LNCaP clone FGC (cell line): ENCODE data around the gene CRIP3.

Experiments used
- DNase-seq: peaks from one replicate; pipeline ENCODE4 v3.0.0-alpha.2; 2011; ENCODE audit warnings: low read depth
- H3K4me3 ChIP-seq: 2 replicates; pipeline ENCODE4 v1.5.1; 2011; ENCODE audit warnings: mild to moderate bottlenecking, low read depth, low read length, control low read depth
- CTCF ChIP-seq: IDR thresholded peaks from 2 replicates; pipeline ENCODE4 v1.5.1; 2012; ENCODE audit warnings: mild to moderate bottlenecking; ENCODE audit not compliant: control insufficient read depth, insufficient read depth; ENCODE audit errors: extremely low read depth

Gene CRIP3

GRCh38 chr6:43290339-43290904, 18.2 kb downstream of the CRIP3 start:
- DNase-seq = no peak
- no peak for TF ChIP-seq CTCF

DNA sequence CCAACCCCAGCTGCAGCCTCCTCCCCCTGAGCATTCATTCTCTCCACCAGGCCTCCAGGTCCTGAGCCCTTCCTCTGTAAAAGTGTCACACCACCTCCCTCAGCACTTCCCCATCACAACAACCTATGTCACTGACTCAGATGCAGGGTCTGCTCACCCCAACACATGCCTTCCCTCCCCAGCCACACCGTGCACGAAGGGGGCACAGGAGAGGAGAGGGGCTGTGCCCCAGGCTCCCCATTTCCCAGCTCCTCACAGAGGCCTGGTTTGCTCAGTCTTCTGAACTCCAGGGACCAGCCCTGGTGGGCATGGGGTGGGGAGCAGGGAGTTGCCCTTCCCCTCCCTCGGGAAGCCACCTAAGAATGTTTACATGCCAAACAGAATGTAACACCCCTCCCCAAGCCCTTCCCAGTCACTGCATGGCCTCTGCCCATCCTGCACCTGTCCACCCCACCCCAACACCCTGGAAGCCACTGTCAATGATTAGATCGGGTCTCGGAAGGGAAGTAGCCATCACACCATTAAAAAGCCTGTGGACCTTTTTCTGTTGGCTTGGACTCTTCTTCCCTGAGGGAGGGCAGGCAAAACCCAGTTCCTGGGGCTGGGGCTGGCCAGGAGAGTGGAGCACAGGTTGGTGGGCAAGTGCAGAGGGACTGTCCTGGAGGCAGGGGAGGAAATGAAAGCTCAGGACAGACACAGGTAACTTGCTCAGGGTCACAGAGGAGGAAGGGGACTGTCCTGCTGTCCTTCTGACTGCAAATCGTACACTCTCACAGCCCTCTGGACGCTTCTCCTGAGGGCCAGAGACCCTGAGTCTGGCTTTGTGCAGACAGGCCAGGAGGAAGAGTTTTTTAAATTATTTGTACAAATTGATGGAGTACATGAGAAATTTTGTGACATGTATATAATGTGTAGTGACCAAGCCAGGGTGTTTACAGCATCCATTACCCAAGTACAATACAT, 20.6 kb downstream of the CRIP3 start:
- DNase-seq = no peak
- TF ChIP-seq CTCF = no peak
- no peak overlapping the region for H3K4me3 ChIP-seq

More at GRCh38 chr6:43290339-43290904, 18.2 kb downstream of the CRIP3 start:
- H3K4me3 ChIP-seq = no peak overlapping the region

- H3K4me3 ChIP-seq = no peak overlapping the region
- DNase-seq = no peak
- no peak for TF ChIP-seq CTCF
Measured at GRCh38 chr6:43286980-43287716, 21.5 kb downstream of the CRIP3 start.

- H3K4me3 ChIP-seq = no peak overlapping the region
- no peak for DNase-seq
- TF ChIP-seq CTCF = no peak
Measured at GRCh38 chr6:43286456-43286979, 22.1 kb downstream of the CRIP3 start.

- no peak for DNase-seq
- TF ChIP-seq CTCF = no peak
- H3K4me3 ChIP-seq = no peak overlapping the region
Measured at GRCh38 chr6:43285832-43286231, 22.8 kb downstream of the CRIP3 start.

- no peak for TF ChIP-seq CTCF
- no peak overlapping the region for H3K4me3 ChIP-seq
Measured at GRCh38 chr6:43284991-43285781, 23.4 kb downstream of the CRIP3 start.

More at GRCh38 chr6:43284991-43285781, 23.4 kb downstream of the CRIP3 start:
- no peak for DNase-seq
